Psoas muscle (tissue), 8 donors: ENCODE results near the gene BTBD19. TPM values are rescaled to one million over a fixed set of nuclear protein-coding genes. Genes with fewer than 3 reads are reported as not detected.
A peak's percentile ranks its signal among the peaks of the same experiment; 100 is the strongest.

Experiments
- ATAC-seq, 4 donors: fragments of 200-7000 bp; cut with Tn5 transposase; one replicate each; pipeline ENCODE4 v1.9.1; 2020; ENCODE audit warnings: moderate library complexity in 3 of 4, mild to moderate bottlenecking in 2 of 4
- DNase-seq, 2 donors: peaks; one replicate each; pipeline ENCODE4 v3.0.0-alpha.2; 2020
- H3K27ac ChIP-seq: fragments of 200-600 bp; one replicate; pipeline ENCODE4 v1.8.0; 2022
- H3K27me3 ChIP-seq, 3 donors: fragments of 200-600 bp in 1 of 3; one replicate each; pipeline versions ENCODE4 v1.6.1 to v1.8.0; 2013 to 2022; ENCODE audit warnings: low read length in 2 of 3, mild to moderate bottlenecking in 2 of 3, moderate library complexity in 1 of 3; ENCODE audit not compliant: insufficient read depth in 3 of 3
- H3K36me3 ChIP-seq, 2 donors: fragments of 200-600 bp in 1 of 2; one replicate each; pipeline versions ENCODE4 v1.6.1 to v1.8.0; 2013 to 2022; ENCODE audit warnings: low read depth in 1 of 2, mild to moderate bottlenecking in 1 of 2, moderate library complexity in 1 of 2; ENCODE audit not compliant: insufficient read depth in 1 of 2
- H3K4me1 ChIP-seq: fragments of 200-600 bp; one replicate; pipeline ENCODE4 v1.8.0; 2022
- H3K4me3 ChIP-seq: fragments of 200-600 bp; one replicate; pipeline ENCODE4 v1.8.0; 2022; ENCODE audit warnings: mild to moderate bottlenecking
- H3K9me3 ChIP-seq: fragments of 200-600 bp; one replicate; pipeline ENCODE4 v1.8.0; 2022
- WGBS, 3 donors: extraction: QIAGEN DNeasy Blood & Tissue Kit; methylation state at CpG; one replicate each; pipeline versions ENCODE4 v1.1.6 to v1.1.7; 2013; 5-methylcytosine and 5-hydroxymethylcytosine counted together
- intact Hi-C, 2 donors: fragments of 100-400 bp; cut with DNase I; formaldehyde crosslinking; loops; one replicate each; pipeline versions ENCODE4 v1.11.0 to v1.14.2; 2022
- polyA plus RNA-seq, 3 donors: library from polyadenylated mRNA; stranded (reverse); fragments of 200-250 nt; gene quantifications; one replicate each; pipeline ENCODE4 v1.2.3, GENCODE V29; 2013
- total RNA-seq, 4 donors: library from RNA; stranded (reverse); fragmentation: NEBNext Ultra II Directional in 2 of 4; extraction: Animal tissue kit (Norgen Biotek cat#: 25700) in 2 of 4; gene quantifications; one replicate each; pipeline versions ENCODE4 v1.2.1 to v1.2.4, GENCODE V29; 2021 to 2023
- TF ChIP-seq, protein P1 (sequence below): fragments of 200-600 bp; IDR thresholded peaks from one replicate; pipeline ENCODE4 v1.8.0; 2022; ENCODE audit warnings: antibody characterized with exemption
- donor health status: healthy with polysubstance abuse.
- donor health status: DM: no; HTN: no; CAD: no; lungs with moderate emphysema.
- donor health status: Bipolar disorder and iron deficiency.
- donor health status: healthy.
- donor health status: DM: yes; HTN: yes; CAD: no.
- donor health status: DM: no; HTN: no; CAD: no.
- donor health status: DM: no; HTN: no; CAD: no.
- donor health status: DM: yes; HTN: yes; CAD: no.

Gene BTBD19
- total and polyA plus RNA-seq, 7 donors = 0.35 to 1.8 (median 1.2) TPM

DNA sequence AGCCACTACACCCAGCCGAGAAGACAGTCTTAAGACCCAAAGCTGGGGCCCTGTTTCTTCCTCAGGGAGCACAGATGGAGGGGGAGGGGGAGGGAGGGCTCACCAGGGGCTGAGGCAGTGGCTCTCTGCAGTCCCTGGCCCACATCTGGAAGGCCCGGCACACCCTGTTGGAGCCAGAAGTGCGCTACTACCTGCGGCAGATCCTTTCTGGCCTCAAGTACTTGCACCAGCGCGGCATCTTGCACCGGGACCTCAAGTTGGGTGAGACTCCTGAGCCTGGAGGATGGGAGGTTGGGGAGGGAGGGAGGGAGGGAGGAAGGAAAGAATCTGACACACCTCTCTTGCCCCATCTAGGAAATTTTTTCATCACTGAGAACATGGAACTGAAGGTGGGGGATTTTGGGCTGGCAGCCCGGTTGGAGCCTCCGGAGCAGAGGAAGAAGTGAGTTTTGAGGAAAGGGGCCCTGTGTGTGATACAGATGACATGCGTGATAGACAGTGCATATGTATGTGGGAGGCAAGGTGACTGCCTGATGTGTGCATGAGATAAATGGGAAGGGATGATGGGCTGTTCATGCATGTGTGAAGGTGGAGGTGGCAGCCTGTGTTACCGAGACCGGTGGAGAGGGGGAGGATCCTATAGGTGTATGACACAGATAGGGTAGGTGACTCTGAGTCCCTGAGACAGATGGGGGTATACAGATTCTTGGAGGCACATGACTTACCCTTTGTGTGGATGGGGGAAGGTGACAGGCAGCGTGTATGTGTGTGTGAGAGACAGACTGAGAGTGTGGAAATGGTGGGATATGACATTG is 6.6 kb upstream of the BTBD19 start:
- intact Hi-C loops = no loop called here
- Histone ChIP-seq H3K9me3 (no peaks in the 10 kb centered on the region), H3K36me3 (peaks cover 0 to 39% of the 10 kb centered on the region in 2 donors), H3K4me1 (peaks cover 11% of the 10 kb centered on the region), H3K27ac (peak overlapping the region; percentile 23), H3K4me3 (peak overlapping the region; percentile 74), H3K27me3 (no peaks in the 10 kb centered on the region)
- DNase-seq (peak in 1 of 2 donors; percentile 59), ATAC-seq (no peak)
- TF ChIP-seq, protein P1, sequence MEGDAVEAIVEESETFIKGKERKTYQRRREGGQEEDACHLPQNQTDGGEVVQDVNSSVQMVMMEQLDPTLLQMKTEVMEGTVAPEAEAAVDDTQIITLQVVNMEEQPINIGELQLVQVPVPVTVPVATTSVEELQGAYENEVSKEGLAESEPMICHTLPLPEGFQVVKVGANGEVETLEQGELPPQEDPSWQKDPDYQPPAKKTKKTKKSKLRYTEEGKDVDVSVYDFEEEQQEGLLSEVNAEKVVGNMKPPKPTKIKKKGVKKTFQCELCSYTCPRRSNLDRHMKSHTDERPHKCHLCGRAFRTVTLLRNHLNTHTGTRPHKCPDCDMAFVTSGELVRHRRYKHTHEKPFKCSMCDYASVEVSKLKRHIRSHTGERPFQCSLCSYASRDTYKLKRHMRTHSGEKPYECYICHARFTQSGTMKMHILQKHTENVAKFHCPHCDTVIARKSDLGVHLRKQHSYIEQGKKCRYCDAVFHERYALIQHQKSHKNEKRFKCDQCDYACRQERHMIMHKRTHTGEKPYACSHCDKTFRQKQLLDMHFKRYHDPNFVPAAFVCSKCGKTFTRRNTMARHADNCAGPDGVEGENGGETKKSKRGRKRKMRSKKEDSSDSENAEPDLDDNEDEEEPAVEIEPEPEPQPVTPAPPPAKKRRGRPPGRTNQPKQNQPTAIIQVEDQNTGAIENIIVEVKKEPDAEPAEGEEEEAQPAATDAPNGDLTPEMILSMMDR = no peak
- 61 to 66% (median 63%) methylated on average over 13 of the region's 13 CpGs for WGBS, 3 donors

- Histone ChIP-seq H3K27me3 (no peaks in the 10 kb centered on the region), H3K36me3 (peaks cover 0 to 39% of the 10 kb centered on the region in 2 donors), H3K4me3 (peak overlapping the region; percentile 74), H3K9me3 (no peaks in the 10 kb centered on the region), H3K4me1 (peaks cover 19% of the 10 kb centered on the region), H3K27ac (peak overlapping the region; percentile 23)
- intact Hi-C loops = no loop called here
- ATAC-seq = no peak
- WGBS, 3 donors = 67 to 72% (median 71%) methylated on average over 13 of the region's 13 CpGs
- DNase-seq = peak in 1 of 2 donors; percentile 50
- TF ChIP-seq, protein P1 = no peak
Observed at GRCh38 chr1:44802306-44803061, 5.8 kb upstream of the BTBD19 start.

DNA sequence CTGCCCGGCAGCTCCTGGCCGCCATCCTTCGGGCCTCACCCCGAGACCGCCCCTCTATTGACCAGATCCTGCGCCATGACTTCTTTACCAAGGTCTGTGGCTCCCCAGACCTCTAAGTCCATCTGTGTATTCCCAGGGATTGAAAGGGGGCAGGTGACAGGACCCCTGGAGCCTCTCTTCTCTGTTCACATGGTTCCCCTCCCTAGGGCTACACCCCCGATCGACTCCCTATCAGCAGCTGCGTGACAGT is 5.3 kb upstream of the BTBD19 start:
- intact Hi-C loops = no loop called here
- Histone ChIP-seq H3K4me1 (peaks cover 24% of the 10 kb centered on the region), H3K36me3 (peaks cover 0 to 39% of the 10 kb centered on the region in 2 donors), H3K4me3 (no peak overlapping the region), H3K27ac (no peak overlapping the region), H3K9me3 (no peaks in the 10 kb centered on the region), H3K27me3 (no peaks in the 10 kb centered on the region)
- ATAC-seq (no peak), DNase-seq (no peak)
- 84 to 90% (median 89%) methylated on average over 9 of the region's 9 CpGs for WGBS, 3 donors
- TF ChIP-seq, protein P1 = no peak

GRCh38 chr1:44803312-44804095 is 4.8 kb upstream of the BTBD19 start:
- H3K27me3 ChIP-seq = no peaks in the 10 kb centered on the region
- no peak overlapping the region for H3K27ac ChIP-seq
- no peak overlapping the region for H3K4me3 ChIP-seq
- peaks cover 26% of the 10 kb centered on the region for H3K4me1 ChIP-seq
- DNase-seq (no peak), ATAC-seq (no peak)
- intact Hi-C loops = no loop called here
- TF ChIP-seq, protein P1 = no peak
- H3K9me3 ChIP-seq = no peaks in the 10 kb centered on the region
- 71 to 78% (median 76%) methylated on average over 13 of the region's 13 CpGs for WGBS, 3 donors
- peaks cover 0 to 39% of the 10 kb centered on the region in 2 donors for H3K36me3 ChIP-seq
